Body of pancreas (tissue), 4 donors: Measurements from ENCODE around the gene ANKLE2. TPM values are rescaled to one million over a fixed set of nuclear protein-coding genes. Genes with fewer than 3 reads are reported as not detected.
A peak's percentile ranks its signal among the peaks of the same experiment; 100 is the strongest.

ENCODE experiments used
- ATAC-seq: fragments of 150-250 bp; one replicate; pipeline ENCODE4 v1.9.1; 2016
- DNase-seq, 4 donors: peaks; one replicate each; pipeline ENCODE4 v3.0.0-alpha.2; 2019
- H3K27ac ChIP-seq, 4 donors: fragments of 200-600 bp; sonication (generic); 1 replicate in 3 of 4; 2 replicates in 1 of 4; pipeline versions ENCODE4 v1.5.1 to v1.6.1; 2016 to 2019; ENCODE audit warnings: mild to moderate bottlenecking in 1 of 4, mixed read lengths in 1 of 4, moderate library complexity in 1 of 4
- H3K27me3 ChIP-seq, 2 donors: fragments of 200-600 bp; sonication (generic); one replicate each; pipeline ENCODE4 v1.6.0; 2016; ENCODE audit warnings: mild to moderate bottlenecking in 1 of 2
- H3K36me3 ChIP-seq, 2 donors: fragments of 200-600 bp; sonication (generic); replicated peaks in 1 of 2; 2 replicates each; pipeline ENCODE4 v1.5.1; 2016; ENCODE audit warnings: low read depth in 2 of 2; ENCODE audit not compliant: insufficient read depth in 1 of 2
- H3K4me1 ChIP-seq: fragments of 200-600 bp; sonication (generic); one replicate; pipeline ENCODE4 v1.6.0; 2016
- H3K4me3 ChIP-seq, 2 donors: fragments of 200-600 bp; sonication (generic); 1 replicate in 1 of 2; 2 replicates in 1 of 2; pipeline ENCODE4 v1.5.1; 2016 to 2019
- H3K9me3 ChIP-seq, 3 donors: fragments of 200-600 bp; sonication (generic); 1 replicate in 2 of 3; 2 replicates in 1 of 3; pipeline ENCODE4 v1.5.1; 2016
- POLR2A ChIP-seq, 3 donors: fragments of 450-650 bp; IDR thresholded peaks; one replicate each; pipeline ENCODE4 v1.6.1; 2016; ENCODE audit warnings: antibody characterized with exemption in 3 of 3, mild to moderate bottlenecking in 2 of 3
- WGBS, 2 donors: methylation state at CpG; one replicate each; pipeline ENCODE4 v1.1.5; 2017; 5-methylcytosine and 5-hydroxymethylcytosine counted together
- intact Hi-C: fragments of 100-400 bp; cut with DNase I; formaldehyde crosslinking; loops from one replicate; pipeline ENCODE4 v1.15.1; 2023
- total RNA-seq, 2 donors: library from RNA; depleted of rRNA; stranded (reverse); fragments of >200 nt; gene quantifications; one replicate each; pipeline ENCODE4 v1.1.0, GENCODE V29; 2016
- TF ChIP-seq, protein P1 (sequence below), 7 experiments: fragments of 450-650 bp in 4 of 7; fragments of 200-600 bp in 3 of 7; sonication (generic) in 3 of 7; IDR thresholded peaks; one replicate each; pipeline ENCODE4 v1.5.1; 2016 to 2019; ENCODE audit warnings: antibody characterized with exemption in 7 of 7

Gene ANKLE2
- total RNA-seq, 2 donors from 2014 or later = 37.9 to 76.1 TPM

- Histone ChIP-seq H3K27ac (no peak overlapping the region), H3K4me3 (no peak overlapping the region), H3K9me3 (no peaks in the 10 kb centered on the region), H3K4me1 (peaks cover 33% of the 10 kb centered on the region), H3K27me3 (no peaks in the 10 kb centered on the region), H3K36me3 (peaks cover 0 to 10% of the 10 kb centered on the region in 2 donors)
- ATAC-seq (no peak), DNase-seq (no peak)
- WGBS, 2 donors = 77 to 84% methylated on average over 2 of the region's 2 CpGs
- intact Hi-C loops = no loop called here
- TF ChIP-seq, protein P1, sequence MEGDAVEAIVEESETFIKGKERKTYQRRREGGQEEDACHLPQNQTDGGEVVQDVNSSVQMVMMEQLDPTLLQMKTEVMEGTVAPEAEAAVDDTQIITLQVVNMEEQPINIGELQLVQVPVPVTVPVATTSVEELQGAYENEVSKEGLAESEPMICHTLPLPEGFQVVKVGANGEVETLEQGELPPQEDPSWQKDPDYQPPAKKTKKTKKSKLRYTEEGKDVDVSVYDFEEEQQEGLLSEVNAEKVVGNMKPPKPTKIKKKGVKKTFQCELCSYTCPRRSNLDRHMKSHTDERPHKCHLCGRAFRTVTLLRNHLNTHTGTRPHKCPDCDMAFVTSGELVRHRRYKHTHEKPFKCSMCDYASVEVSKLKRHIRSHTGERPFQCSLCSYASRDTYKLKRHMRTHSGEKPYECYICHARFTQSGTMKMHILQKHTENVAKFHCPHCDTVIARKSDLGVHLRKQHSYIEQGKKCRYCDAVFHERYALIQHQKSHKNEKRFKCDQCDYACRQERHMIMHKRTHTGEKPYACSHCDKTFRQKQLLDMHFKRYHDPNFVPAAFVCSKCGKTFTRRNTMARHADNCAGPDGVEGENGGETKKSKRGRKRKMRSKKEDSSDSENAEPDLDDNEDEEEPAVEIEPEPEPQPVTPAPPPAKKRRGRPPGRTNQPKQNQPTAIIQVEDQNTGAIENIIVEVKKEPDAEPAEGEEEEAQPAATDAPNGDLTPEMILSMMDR (IDR thresholded peaks at IDR 0.05) = no peak
- TF ChIP-seq POLR2A (IDR thresholded peaks at IDR 0.05) = no peak
Observed at GRCh38 chr12:132713123-132713522, 48.5 kb downstream of the ANKLE2 start.

GRCh38 chr12:132711080-132711843 lies 50.4 kb downstream of the ANKLE2 start:
- DNase-seq (peak in 2 of 4 donors; percentile 25 to 37), ATAC-seq (peak; percentile 7)
- WGBS, 2 donors = 7 to 41% methylated on average over 12 to 49 of the region's 59 CpGs
- H3K27ac ChIP-seq = peak overlapping the region; percentile 50 to 88 (median 68)
- peak overlapping the region; percentile 66 to 88 for H3K4me3 ChIP-seq
- TF ChIP-seq POLR2A (IDR thresholded peaks at IDR 0.05) = no peak
- TF ChIP-seq, protein P1 (IDR thresholded peaks at IDR 0.05) = no peak
- intact Hi-C loops = no loop called here
- H3K4me1 ChIP-seq = peaks cover 33% of the 10 kb centered on the region
- H3K9me3 ChIP-seq = no peaks in the 10 kb centered on the region
- peaks cover 0 to 3% of the 10 kb centered on the region in 2 donors for H3K36me3 ChIP-seq
- H3K27me3 ChIP-seq = no peaks in the 10 kb centered on the region

GRCh38 chr12:132710405-132711079 lies 51.1 kb downstream of the ANKLE2 start, which contains the start of gene PGAM5:
Gene PGAM5 (plus strand): TSS chr12:132710842. CDS start chr12:132710877, 35 bp downstream.
- H3K27ac ChIP-seq = peak within 1 kb of the TSS; percentile 57 to 88 (median 77)
- 0% methylated on average over 9 to 77 of the region's 94 CpGs for WGBS, 2 donors
- intact Hi-C loops = no loop called here

DNA sequence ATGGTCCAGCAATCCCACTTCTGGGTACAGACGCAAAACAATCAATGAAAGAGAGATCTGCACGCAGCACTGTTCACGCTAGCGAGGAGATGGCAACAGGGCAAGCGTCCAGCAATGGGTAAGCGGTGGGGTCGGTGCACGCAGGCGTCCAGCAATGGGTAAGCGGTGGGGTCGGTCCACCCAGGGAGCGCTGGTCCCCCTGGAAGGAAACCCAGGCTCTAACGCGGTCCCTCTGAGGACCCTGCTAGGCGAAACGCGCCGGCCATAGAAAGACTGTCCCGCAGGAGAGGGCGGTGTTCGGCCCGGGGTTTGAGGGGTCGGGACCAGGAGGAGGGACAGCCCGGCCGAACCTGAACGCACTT lies 51.6 kb downstream of the ANKLE2 start:
- TF ChIP-seq POLR2A (IDR thresholded peaks at IDR 0.05) = no peak
- TF ChIP-seq, protein P1 (IDR thresholded peaks at IDR 0.05) = no peak
- H3K4me3 ChIP-seq = peak overlapping the region; percentile 66 to 83
- DNase-seq (peak in 3 of 4 donors; percentile 29 to 38 (median 33)), ATAC-seq (peak; percentile 4)
- H3K9me3 ChIP-seq = no peaks in the 10 kb centered on the region
- peaks cover 33% of the 10 kb centered on the region for H3K4me1 ChIP-seq
- intact Hi-C loops = no loop called here
- WGBS, 2 donors = 1% methylated on average over 25 to 26 of the region's 26 CpGs
- H3K36me3 ChIP-seq = no peaks in the 10 kb centered on the region
- H3K27me3 ChIP-seq = no peaks in the 10 kb centered on the region
- H3K27ac ChIP-seq = peak overlapping the region; percentile 57 to 88 (median 77)

More at GRCh38 chr12:132710405-132711079, 51.1 kb downstream of the ANKLE2 start, which contains the start of gene PGAM5:
- Histone ChIP-seq H3K27me3 (no peaks in the 10 kb centered on the region), H3K4me3 (peak within 1 kb of the TSS; percentile 66 to 88), H3K4me1 (peaks cover 33% of the 10 kb centered on the region), H3K36me3 (no peaks in the 10 kb centered on the region), H3K9me3 (no peaks in the 10 kb centered on the region)
- ATAC-seq (peak; percentile 95), DNase-seq (peak; percentile 89 to 92 (median 90))
- TF ChIP-seq POLR2A (IDR thresholded peaks at IDR 0.05) = peak; percentile 57 to 76 (median 76)
- TF ChIP-seq, protein P1 (IDR thresholded peaks at IDR 0.05) = peak in 2 of 7 experiments; percentile 11 to 22
